C4-2B (cell line): ENCODE data around the gene ANLN.
"Not testable (repeated sequence)": the region's sequence is repeated elsewhere in the genome, so short reads cannot be mapped to it uniquely, and the experiment has no call there.

ENCODE experiments used
- H3K27ac ChIP-seq: fragments of 450-650 bp; 2 replicates; pipeline ENCODE4 v1.5.1; 2017
- ZFX ChIP-seq: fragments of 450-650 bp; IDR thresholded peaks from 2 replicates; pipeline ENCODE4 v1.6.1; 2017
- TF ChIP-seq, protein P1 (sequence below): fragments of 450-650 bp; conservative IDR thresholded peaks from 2 replicates; pipeline ENCODE4 v1.5.1; 2017; ENCODE audit warnings: mild to moderate bottlenecking

ANLN gene

DNA sequence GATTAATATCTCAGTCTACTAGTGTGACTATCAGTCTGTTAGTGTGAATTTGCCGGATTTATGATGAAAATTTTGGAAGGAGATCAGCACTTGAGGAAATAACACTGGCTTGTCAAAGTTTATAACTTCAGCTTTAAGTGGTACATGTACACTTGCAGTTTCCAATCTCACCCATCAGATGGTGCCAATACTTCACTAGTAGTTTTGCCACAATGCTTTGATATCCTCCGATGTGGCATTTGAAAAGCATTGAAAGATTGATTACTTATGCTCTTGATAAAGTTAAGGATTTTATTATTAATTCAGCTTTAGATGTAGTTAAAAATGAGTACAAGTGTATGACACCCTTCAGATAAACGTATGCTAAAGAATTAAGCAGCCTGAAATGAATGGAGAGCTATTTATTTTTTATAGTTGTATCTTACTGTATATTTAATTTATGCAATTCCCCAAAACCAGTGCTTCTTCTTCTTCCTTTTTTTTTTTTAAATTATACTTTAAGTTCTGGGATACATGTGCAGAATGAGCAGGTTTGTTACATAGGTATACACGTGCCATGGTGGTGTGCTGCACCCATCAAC, 98.2 kb downstream of the ANLN start:
- no peak overlapping the region for H3K27ac ChIP-seq
- TF ChIP-seq ZFX, result no peak
- TF ChIP-seq, protein P1, sequence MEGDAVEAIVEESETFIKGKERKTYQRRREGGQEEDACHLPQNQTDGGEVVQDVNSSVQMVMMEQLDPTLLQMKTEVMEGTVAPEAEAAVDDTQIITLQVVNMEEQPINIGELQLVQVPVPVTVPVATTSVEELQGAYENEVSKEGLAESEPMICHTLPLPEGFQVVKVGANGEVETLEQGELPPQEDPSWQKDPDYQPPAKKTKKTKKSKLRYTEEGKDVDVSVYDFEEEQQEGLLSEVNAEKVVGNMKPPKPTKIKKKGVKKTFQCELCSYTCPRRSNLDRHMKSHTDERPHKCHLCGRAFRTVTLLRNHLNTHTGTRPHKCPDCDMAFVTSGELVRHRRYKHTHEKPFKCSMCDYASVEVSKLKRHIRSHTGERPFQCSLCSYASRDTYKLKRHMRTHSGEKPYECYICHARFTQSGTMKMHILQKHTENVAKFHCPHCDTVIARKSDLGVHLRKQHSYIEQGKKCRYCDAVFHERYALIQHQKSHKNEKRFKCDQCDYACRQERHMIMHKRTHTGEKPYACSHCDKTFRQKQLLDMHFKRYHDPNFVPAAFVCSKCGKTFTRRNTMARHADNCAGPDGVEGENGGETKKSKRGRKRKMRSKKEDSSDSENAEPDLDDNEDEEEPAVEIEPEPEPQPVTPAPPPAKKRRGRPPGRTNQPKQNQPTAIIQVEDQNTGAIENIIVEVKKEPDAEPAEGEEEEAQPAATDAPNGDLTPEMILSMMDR, result peak; percentile 83

DNA sequence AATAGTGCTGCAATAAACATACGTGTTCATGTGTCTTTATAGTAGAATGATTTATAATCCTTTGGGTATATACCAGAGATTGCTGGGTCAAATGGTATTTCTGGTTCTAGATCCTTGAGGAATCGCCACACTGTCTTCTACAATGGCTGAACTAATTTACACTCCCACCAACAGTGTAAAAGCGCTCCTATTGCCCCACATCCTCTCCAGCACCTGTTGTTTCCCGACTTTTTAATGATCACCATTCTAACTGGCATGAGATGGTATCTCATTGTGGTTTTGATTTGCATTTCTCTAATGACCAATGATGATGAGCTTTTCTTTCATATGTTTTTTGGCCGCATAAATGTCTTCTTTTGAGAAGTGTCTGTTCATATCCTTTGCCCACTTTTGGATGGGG, 99.0 kb downstream of the ANLN start:
- not testable (repeated sequence) for H3K27ac ChIP-seq

DNA sequence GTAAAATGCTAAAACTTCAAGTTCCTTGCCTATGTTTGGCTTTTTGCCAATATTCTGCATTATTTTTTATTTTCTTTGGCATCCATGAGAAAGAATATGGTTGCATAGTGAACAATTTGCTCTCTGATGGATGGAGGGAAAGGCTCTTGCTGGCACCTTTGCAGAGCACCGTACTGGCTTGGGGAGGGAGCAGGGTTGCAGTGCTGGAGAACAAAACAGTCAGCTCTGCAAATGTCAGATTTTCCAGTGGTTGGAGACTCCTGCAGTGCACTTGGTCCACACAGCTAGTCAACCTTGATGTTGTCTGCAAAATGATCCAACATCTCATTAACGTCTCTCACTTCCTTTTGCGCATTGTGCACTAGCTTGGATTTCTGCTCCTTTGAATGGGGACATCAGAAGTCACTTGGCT, 100.8 kb downstream of the ANLN start:
- no peak for TF ChIP-seq ZFX
- TF ChIP-seq, protein P1, result no peak
- no peak overlapping the region for H3K27ac ChIP-seq

DNA sequence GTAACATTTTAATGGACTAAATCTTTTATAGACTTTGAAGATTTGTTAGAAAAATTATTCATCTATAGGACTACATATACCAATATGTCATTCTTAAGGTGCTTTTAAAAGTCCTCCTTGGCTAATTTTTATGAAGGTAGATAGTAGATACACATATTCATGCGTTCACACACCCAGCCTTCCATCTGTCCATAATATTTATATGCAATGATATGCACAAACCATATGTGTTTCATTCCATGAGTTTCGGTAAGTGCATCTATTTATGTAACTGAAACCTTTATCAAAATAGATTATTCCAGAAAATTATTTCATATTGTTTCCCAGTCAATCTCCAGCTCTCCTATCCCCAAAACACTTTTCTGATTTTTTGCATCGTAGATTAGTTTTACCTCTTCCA, 101.7 kb downstream of the ANLN start:
- TF ChIP-seq, protein P1, result no peak
- no peak for TF ChIP-seq ZFX
- H3K27ac ChIP-seq, result no peak overlapping the region

DNA sequence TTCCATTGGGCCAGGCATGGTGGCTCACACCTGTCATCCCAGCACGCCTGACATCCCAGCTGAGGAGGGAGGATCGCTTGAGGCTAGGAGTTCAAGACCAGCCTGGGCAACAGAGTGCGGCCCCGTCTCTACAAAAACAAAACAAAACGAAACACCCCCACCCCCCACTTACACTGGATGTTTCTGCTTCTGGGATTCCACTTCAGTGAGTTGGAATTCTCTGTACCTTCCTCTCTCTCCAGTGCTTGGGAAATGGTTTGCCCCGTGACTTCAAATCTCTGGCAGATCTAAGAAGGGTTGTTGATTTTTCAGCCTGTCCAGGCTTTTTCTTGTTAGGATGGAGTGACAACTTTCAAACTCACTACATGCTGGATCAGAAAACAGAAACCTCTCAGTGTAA, 106.9 kb downstream of the ANLN start:
- no peak overlapping the region for H3K27ac ChIP-seq
- TF ChIP-seq, protein P1, result no peak
- TF ChIP-seq ZFX, result no peak

DNA sequence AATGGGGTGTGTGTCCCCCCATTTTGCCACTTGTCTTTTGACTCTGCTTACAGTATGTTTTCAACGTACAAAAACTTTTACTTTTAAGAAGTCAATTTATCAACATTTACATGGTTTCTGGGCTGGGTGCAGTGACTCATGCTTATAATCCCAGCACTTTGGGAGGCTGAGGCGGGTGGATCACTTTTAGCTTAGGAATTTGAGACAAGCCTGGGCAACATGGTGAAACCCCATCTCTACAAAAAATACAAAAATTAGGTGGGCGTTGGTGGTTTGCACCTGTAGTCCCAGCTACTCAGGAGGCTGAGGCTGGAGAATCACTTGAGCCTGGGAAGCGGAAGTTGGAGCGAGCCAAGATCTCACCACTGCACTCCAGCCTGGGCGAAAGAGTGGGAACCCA, 107.5 kb downstream of the ANLN start:
- H3K27ac ChIP-seq, result not testable (repeated sequence)

DNA sequence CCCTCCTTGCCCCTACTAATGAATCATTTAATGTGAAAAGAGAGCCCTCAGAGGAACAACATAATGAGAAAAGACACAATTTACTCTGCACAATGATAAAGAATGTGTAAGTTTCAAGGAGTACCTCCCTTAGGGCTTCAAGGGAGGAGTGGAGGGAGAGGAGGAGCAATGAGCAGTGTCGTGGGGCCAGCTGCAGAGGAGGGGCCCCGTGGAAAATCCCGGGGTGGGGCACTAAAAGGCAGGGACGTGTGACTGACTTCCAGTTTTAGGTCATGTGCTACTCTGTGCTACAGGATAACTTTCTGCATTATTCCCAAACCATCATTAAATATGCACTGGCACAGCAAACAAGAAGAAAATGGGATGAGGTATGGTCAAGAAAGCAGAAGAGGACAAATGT, 108.1 kb downstream of the ANLN start:
- no peak overlapping the region for H3K27ac ChIP-seq
- TF ChIP-seq, protein P1, result no peak
- TF ChIP-seq ZFX, result no peak
